LNCaP clone FGC (cell line): ENCODE results near the gene USP51.
A peak's percentile ranks its signal among the peaks of the same experiment; 100 is the strongest.

Experiments
- DNase-seq: peaks from one replicate; pipeline ENCODE4 v3.0.0-alpha.2; 2011; ENCODE audit warnings: low read depth
- H3K4me3 ChIP-seq: 2 replicates; pipeline ENCODE4 v1.5.1; 2011; ENCODE audit warnings: mild to moderate bottlenecking, low read depth, low read length, control low read depth
- TF ChIP-seq, protein P1 (sequence below): IDR thresholded peaks from 2 replicates; pipeline ENCODE4 v1.5.1; 2012; ENCODE audit warnings: mild to moderate bottlenecking; ENCODE audit not compliant: control insufficient read depth, insufficient read depth; ENCODE audit errors: extremely low read depth

Gene USP51

GRCh38 chrX:55490974-55491373 lies 1.3 kb upstream of the USP51 start:
- no peak overlapping the region for H3K4me3 ChIP-seq
- no peak for DNase-seq
- TF ChIP-seq, protein P1, sequence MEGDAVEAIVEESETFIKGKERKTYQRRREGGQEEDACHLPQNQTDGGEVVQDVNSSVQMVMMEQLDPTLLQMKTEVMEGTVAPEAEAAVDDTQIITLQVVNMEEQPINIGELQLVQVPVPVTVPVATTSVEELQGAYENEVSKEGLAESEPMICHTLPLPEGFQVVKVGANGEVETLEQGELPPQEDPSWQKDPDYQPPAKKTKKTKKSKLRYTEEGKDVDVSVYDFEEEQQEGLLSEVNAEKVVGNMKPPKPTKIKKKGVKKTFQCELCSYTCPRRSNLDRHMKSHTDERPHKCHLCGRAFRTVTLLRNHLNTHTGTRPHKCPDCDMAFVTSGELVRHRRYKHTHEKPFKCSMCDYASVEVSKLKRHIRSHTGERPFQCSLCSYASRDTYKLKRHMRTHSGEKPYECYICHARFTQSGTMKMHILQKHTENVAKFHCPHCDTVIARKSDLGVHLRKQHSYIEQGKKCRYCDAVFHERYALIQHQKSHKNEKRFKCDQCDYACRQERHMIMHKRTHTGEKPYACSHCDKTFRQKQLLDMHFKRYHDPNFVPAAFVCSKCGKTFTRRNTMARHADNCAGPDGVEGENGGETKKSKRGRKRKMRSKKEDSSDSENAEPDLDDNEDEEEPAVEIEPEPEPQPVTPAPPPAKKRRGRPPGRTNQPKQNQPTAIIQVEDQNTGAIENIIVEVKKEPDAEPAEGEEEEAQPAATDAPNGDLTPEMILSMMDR, result no peak

- TF ChIP-seq, protein P1, result no peak
- H3K4me3 ChIP-seq, result no peak overlapping the region
- DNase-seq, result no peak
These were observed 473 bp upstream of the USP51 start for GRCh38 chrX:55490121-55490520.

- TF ChIP-seq, protein P1, result no peak
- no peak for DNase-seq
- peak overlapping the region; percentile 69 for H3K4me3 ChIP-seq
These were observed 895 bp downstream of the USP51 start for GRCh38 chrX:55488593-55489313.

DNA sequence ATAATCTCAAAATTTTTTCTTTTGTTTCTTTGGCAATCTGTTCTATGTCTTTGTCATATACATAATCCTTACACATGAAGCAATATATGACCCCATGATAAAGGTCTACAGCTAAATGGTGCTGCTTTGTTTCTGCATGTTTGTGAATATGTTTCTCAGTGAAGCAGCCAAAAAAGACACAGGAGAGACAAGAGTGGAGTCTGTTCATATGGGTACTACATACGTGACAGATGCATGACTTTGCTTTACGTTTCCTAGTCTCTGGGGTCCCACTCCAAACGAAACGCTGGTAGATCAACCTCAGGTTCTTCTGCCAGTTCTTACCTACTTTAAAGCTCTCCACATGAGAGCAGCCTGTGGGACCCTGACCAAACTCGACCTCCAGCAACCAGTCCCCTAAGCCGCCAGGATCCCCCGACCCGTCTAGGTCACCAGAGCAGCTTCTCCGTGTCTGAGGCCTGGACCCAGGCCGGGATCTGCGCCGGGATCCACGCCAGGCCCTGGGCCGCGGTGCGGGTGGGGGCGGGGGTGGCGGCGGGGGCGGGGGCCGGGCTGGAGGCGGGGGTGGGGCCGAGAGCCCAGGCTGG lies 1.5 kb downstream of the USP51 start:
- TF ChIP-seq, protein P1, result no peak
- peak overlapping the region; percentile 69 for H3K4me3 ChIP-seq
- DNase-seq, result no peak

GRCh38 chrX:55487143-55487542 lies 2.5 kb downstream of the USP51 start:
- TF ChIP-seq, protein P1, result no peak
- H3K4me3 ChIP-seq, result no peak overlapping the region
- no peak for DNase-seq

GRCh38 chrX:55486736-55487135 lies 2.9 kb downstream of the USP51 start:
- DNase-seq, result no peak
- H3K4me3 ChIP-seq, result no peak overlapping the region
- TF ChIP-seq, protein P1, result no peak
